B cell (primary cell): Measurements from ENCODE around the gene IGF1R. TPM values are rescaled to one million over a fixed set of nuclear protein-coding genes. Genes with fewer than 3 reads are reported as not detected.

ENCODE experiments used
- ATAC-seq: fragments of 200-7000 bp; cut with Tn5 transposase; one replicate; pipeline ENCODE4 v1.10.0; 2021; ENCODE audit warnings: low read depth, mild to moderate bottlenecking, moderate number of reproducible peaks, moderate library complexity
- CTCF ChIA-PET: fragments of 350-600 bp; sonication (Branson Sonifier 250); formaldehyde crosslinking; loops from one replicate; lab custom pipeline; 2021; ENCODE audit warnings: antibody characterized with exemption, inconsistent platforms; lab: Charles Lee
- POLR2A ChIA-PET: fragments of 350-600 bp; sonication (Branson Sonifier 250); formaldehyde crosslinking; loops from one replicate; lab custom pipeline; 2021; ENCODE audit warnings: antibody characterized with exemption; lab: Charles Lee
- DNase-seq: peaks from one replicate; pipeline ENCODE4 v3.0.0; 2013
- H2AFZ ChIP-seq: 2 replicates; pipeline ENCODE4 v1.6.1; 2012; ENCODE audit warnings: mild to moderate bottlenecking, low read depth, low read length; ENCODE audit not compliant: insufficient read depth, poor library complexity, severe bottlenecking
- H3K27ac ChIP-seq, 2 donors: 1 replicate in 1 of 2; 2 replicates in 1 of 2; pipeline ENCODE4 v1.5.1; 2012 to 2013; ENCODE audit warnings: low read length in 2 of 2, mild to moderate bottlenecking in 2 of 2, moderate library complexity in 1 of 2
- H3K27me3 ChIP-seq, 4 experiments: fragments of 200-600 bp in 1 of 4; sonication (generic) in 1 of 4; replicated peaks in 1 of 4; 1 replicate in 2 of 4; 2 replicates in 2 of 4; pipeline versions ENCODE4 v1.6.1 to v1.7.0; 2013 to 2016; ENCODE audit warnings: low read length in 3 of 4, mild to moderate bottlenecking in 2 of 4, mixed read lengths in 1 of 4, moderate library complexity in 1 of 4; ENCODE audit not compliant: insufficient read depth in 4 of 4, control insufficient read depth in 3 of 4; ENCODE audit errors: control extremely low read depth in 1 of 4
- H3K36me3 ChIP-seq, 2 experiments: replicated peaks in 1 of 2; 1 replicate in 1 of 2; 2 replicates in 1 of 2; pipeline versions ENCODE4 v1.6.1 to v1.7.1; 2013; ENCODE audit warnings: low read length in 1 of 2; ENCODE audit not compliant: insufficient read depth in 2 of 2, control insufficient read depth in 1 of 2; ENCODE audit errors: control extremely low read depth in 1 of 2, extremely low read depth in 1 of 2
- H3K4me1 ChIP-seq, 2 donors: fragments of 200-600 bp in 1 of 2; sonication (generic) in 1 of 2; 1 replicate in 1 of 2; 2 replicates in 1 of 2; pipeline versions ENCODE4 v1.5.1 to v1.6.1; 2013 to 2017; ENCODE audit warnings: low read length in 2 of 2; ENCODE audit not compliant: control insufficient read depth in 2 of 2, insufficient read depth in 2 of 2
- H3K4me2 ChIP-seq: replicated peaks from 2 replicates; pipeline ENCODE3; 2012; ENCODE audit warnings: mild to moderate bottlenecking, low read depth, low read length; ENCODE audit not compliant: poor library complexity, severe bottlenecking
- H3K4me3 ChIP-seq, 5 experiments: fragments of 200-600 bp in 1 of 5; sonication (generic) in 1 of 5; 1 replicate in 3 of 5; 2 replicates in 2 of 5; pipeline versions ENCODE4 v1.5.1 to v1.7.0; 2011 to 2016; ENCODE audit warnings: low read length in 4 of 5, mild to moderate bottlenecking in 4 of 5, low read depth in 2 of 5, control low read depth in 1 of 5, moderate library complexity in 1 of 5; ENCODE audit not compliant: insufficient read depth in 1 of 5; ENCODE audit errors: control extremely low read depth in 1 of 5, extremely low read depth in 1 of 5
- H3K79me2 ChIP-seq: fragments of 200-600 bp; sonication (generic); one replicate; pipeline ENCODE4 v1.6.0; 2016; ENCODE audit warnings: low read length; ENCODE audit not compliant: control insufficient read depth, insufficient read depth
- H3K9ac ChIP-seq: fragments of 200-600 bp; sonication (generic); 2 replicates; pipeline ENCODE4 v1.6.1; 2017; ENCODE audit warnings: mild to moderate bottlenecking, low read length, moderate library complexity
- H3K9me3 ChIP-seq, 3 donors: one replicate each; pipeline versions ENCODE4 v1.6.1 to v1.7.1; 2013; ENCODE audit warnings: low read length in 2 of 3; ENCODE audit not compliant: control insufficient read depth in 2 of 3, insufficient read depth in 1 of 3; ENCODE audit errors: control extremely low read depth in 1 of 3
- H4K20me1 ChIP-seq: 2 replicates; pipeline ENCODE4 v1.6.0; 2012; ENCODE audit warnings: mild to moderate bottlenecking, low read length; ENCODE audit not compliant: insufficient read depth, control insufficient read depth, poor library complexity, severe bottlenecking
- H3K27ac Mint-ChIP-seq: one replicate; pipeline ENCODE4 v1.8.0; 2021; ENCODE audit warnings: mixed read lengths
- H3K27me3 Mint-ChIP-seq: one replicate; pipeline ENCODE4 v1.8.0; 2021; ENCODE audit warnings: mixed read lengths
- H3K4me1 Mint-ChIP-seq: one replicate; pipeline ENCODE4 v1.8.0; 2021; ENCODE audit warnings: mixed read lengths
- H3K4me3 Mint-ChIP-seq: one replicate; pipeline ENCODE4 v1.8.0; 2021; ENCODE audit warnings: mixed read lengths
- H3K9me3 Mint-ChIP-seq: one replicate; pipeline ENCODE4 v1.8.0; 2022; ENCODE audit warnings: mixed read lengths; ENCODE audit not compliant: insufficient read depth
- EZH2 ChIP-seq: IDR thresholded peaks from 2 replicates; pipeline ENCODE4 v1.6.1; 2012; ENCODE audit warnings: borderline replicate concordance, low read depth, mild to moderate bottlenecking, moderate library complexity, low read length; ENCODE audit not compliant: insufficient read depth, poor library complexity, severe bottlenecking
- WGBS: methylation state at CpG from one replicate; pipeline ENCODE4 v1.1.5; 2013; ENCODE audit warnings: missing lambda C conversion rate; ENCODE audit not compliant: insufficient coverage; 5-methylcytosine and 5-hydroxymethylcytosine counted together
- intact Hi-C: fragments of 100-400 bp; cut with micrococcal nuclease; formaldehyde crosslinking; loops from one replicate; pipeline ENCODE4 v1.10.0; 2022
- polyA plus RNA-seq: library from polyadenylated mRNA; depleted of rRNA; stranded (reverse); fragments of >200 nt; gene quantifications from 2 replicates; pipeline ENCODE4 v1.2.3, GENCODE V29; 2012
- total RNA-seq, 2 donors: library from RNA; stranded (reverse); fragments of 120-200 nt in 1 of 2; gene quantifications; 1 replicate in 1 of 2; 2 replicates in 1 of 2; pipeline versions ENCODE4 v1.2.3 to v1.2.4, GENCODE V29; 2013 to 2022
- TF ChIP-seq, protein P1 (sequence below): fragments of 200-600 bp; IDR thresholded peaks from one replicate; pipeline ENCODE4 v1.8.0; 2022; ENCODE audit warnings: antibody characterized with exemption, mild to moderate bottlenecking

IGF1R gene
- total and polyA plus RNA-seq, 2 donors (not counting 1 experiment from before 2014, with no cell fraction given) = 5.4 to 23.1 TPM

DNA sequence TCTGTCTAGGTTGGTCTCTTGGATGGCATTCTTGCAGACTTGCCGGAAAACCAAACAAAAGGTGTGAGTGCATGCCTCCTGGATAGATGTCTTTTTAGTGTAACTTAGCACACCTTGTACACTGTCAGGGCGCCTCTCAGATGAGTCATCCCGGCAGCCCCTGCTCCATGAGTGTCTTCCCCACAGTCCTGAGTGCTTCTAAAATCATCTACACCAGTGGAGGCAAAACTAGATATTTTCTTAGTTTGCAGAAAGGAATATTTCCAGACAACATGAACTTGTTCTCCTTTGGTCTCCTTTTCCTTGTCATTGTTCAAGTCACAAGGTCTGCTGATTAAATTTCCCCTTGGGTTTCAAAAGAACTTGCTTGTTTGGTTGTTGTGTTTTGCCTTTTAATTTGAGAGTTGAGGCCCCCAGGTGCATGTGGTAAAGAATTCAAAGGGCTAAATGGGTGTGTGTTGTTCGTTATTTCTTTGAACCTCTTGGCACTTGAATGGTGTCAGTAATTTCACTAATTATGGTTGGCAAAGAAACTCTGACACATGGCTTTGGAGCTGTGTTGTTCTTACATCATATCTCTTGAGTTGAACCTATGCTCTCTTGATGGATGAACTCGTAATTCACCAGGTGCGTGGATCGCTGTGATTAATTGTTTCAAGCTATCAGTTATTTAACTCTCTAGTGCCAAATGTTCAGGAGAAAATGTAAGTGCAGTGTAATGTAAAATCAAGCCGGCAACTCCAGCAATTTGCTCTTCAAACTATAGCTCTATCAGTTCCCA lies 98.2 kb downstream of the IGF1R start:
- no peaks in the 10 kb centered on the region for H3K27me3 ChIP-seq
- CTCF ChIA-PET = no interaction called here
- H3K4me1 Mint-ChIP-seq = peaks cover 13% of the 10 kb centered on the region
- H3K27ac Mint-ChIP-seq = no peak overlapping the region
- POLR2A ChIA-PET = no interaction called here
- no peak overlapping the region for H3K9ac ChIP-seq
- H3K27ac ChIP-seq = no peak overlapping the region
- peaks cover 0 to 3% of the 10 kb centered on the region in 2 donors for H3K4me1 ChIP-seq
- ATAC-seq (no peak), DNase-seq (no peak)
- intact Hi-C loops = no loop called here
- H2AFZ ChIP-seq = no peak overlapping the region
- no peaks in the 10 kb centered on the region for H3K9me3 Mint-ChIP-seq
- TF ChIP-seq, protein P1, sequence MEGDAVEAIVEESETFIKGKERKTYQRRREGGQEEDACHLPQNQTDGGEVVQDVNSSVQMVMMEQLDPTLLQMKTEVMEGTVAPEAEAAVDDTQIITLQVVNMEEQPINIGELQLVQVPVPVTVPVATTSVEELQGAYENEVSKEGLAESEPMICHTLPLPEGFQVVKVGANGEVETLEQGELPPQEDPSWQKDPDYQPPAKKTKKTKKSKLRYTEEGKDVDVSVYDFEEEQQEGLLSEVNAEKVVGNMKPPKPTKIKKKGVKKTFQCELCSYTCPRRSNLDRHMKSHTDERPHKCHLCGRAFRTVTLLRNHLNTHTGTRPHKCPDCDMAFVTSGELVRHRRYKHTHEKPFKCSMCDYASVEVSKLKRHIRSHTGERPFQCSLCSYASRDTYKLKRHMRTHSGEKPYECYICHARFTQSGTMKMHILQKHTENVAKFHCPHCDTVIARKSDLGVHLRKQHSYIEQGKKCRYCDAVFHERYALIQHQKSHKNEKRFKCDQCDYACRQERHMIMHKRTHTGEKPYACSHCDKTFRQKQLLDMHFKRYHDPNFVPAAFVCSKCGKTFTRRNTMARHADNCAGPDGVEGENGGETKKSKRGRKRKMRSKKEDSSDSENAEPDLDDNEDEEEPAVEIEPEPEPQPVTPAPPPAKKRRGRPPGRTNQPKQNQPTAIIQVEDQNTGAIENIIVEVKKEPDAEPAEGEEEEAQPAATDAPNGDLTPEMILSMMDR = no peak
- no peak for TF ChIP-seq EZH2
- no peak overlapping the region for H3K4me2 ChIP-seq
- H3K36me3 ChIP-seq = no peaks in the 10 kb centered on the region
- peaks cover 13% of the 10 kb centered on the region for H4K20me1 ChIP-seq
- no peaks in the 10 kb centered on the region for H3K79me2 ChIP-seq
- peaks cover 0 to 3% (median 0%) of the 10 kb centered on the region in 3 donors for H3K9me3 ChIP-seq
- H3K4me3 Mint-ChIP-seq = no peak overlapping the region
- no CpG with 5 or more reads among the region's 8 CpGs for WGBS
- H3K27me3 Mint-ChIP-seq = no peaks in the 10 kb centered on the region
- H3K4me3 ChIP-seq = no peak overlapping the region

DNA sequence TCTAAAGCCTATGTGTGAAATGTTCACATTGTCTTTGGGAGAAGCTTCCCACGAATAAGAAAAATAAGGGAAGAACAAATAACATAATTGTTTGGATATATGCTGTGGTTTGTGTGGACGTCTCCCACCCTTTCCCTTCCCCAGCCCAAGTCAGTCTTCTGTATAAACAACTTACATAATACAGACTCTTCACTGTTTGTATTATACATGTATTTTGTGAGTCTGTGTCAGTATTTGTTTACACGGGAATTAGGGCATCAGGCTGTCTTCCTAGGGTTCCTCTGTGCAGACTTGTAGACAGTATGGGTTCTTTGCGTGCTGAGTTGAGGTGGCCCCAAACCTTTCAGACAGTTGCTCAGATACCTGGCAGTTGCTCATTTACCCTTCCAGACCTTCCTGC lies 103.4 kb downstream of the IGF1R start:
- TF ChIP-seq, protein P1 = no peak
- TF ChIP-seq EZH2 = no peak
- H3K4me1 Mint-ChIP-seq = peaks cover 5% of the 10 kb centered on the region

More for the DNA sequence above, 103.4 kb downstream of the IGF1R start:
- Mint-ChIP-seq H3K4me3 (no peak overlapping the region), H3K27ac (no peak overlapping the region), H3K9me3 (no peaks in the 10 kb centered on the region), H3K27me3 (no peaks in the 10 kb centered on the region)
- Histone ChIP-seq H3K4me2 (no peak overlapping the region), H3K27ac (no peak overlapping the region), H3K9me3 (no peaks in the 10 kb centered on the region), H2AFZ (no peak overlapping the region), H4K20me1 (peaks cover 5% of the 10 kb centered on the region), H3K9ac (no peak overlapping the region), H3K4me3 (no peak overlapping the region), H3K36me3 (no peaks in the 10 kb centered on the region), H3K27me3 (peaks cover 0 to 4% (median 0%) of the 10 kb centered on the region in 4 experiments), H3K4me1 (no peaks in the 10 kb centered on the region), H3K79me2 (no peaks in the 10 kb centered on the region)
- POLR2A ChIA-PET = no interaction called here
- intact Hi-C loops = no loop called here
- WGBS = no CpG with 5 or more reads among the region's 4 CpGs
- CTCF ChIA-PET = no interaction called here
- DNase-seq = no peak
- no peak for ATAC-seq
